Measurements from ENCODE around the gene OR7C1.
"Not testable (repeated sequence)": the region's sequence is repeated elsewhere in the genome, so short reads cannot be mapped to it uniquely, and the experiment has no call there.

OR7C1 gene

GRCh38 chr19:14782626-14783409 lies 52.2 kb downstream of the OR7C1 start:
- H3K4me3 ChIP-seq (ENCODE audit: low read depth, low read length): no peak overlapping the region
- DNase-seq (ENCODE audit: low read depth): no peak
- no peak for TF ChIP-seq CTCF (conservative IDR thresholded peaks at IDR 0.05; ENCODE audit: low read depth, low read length)

DNA sequence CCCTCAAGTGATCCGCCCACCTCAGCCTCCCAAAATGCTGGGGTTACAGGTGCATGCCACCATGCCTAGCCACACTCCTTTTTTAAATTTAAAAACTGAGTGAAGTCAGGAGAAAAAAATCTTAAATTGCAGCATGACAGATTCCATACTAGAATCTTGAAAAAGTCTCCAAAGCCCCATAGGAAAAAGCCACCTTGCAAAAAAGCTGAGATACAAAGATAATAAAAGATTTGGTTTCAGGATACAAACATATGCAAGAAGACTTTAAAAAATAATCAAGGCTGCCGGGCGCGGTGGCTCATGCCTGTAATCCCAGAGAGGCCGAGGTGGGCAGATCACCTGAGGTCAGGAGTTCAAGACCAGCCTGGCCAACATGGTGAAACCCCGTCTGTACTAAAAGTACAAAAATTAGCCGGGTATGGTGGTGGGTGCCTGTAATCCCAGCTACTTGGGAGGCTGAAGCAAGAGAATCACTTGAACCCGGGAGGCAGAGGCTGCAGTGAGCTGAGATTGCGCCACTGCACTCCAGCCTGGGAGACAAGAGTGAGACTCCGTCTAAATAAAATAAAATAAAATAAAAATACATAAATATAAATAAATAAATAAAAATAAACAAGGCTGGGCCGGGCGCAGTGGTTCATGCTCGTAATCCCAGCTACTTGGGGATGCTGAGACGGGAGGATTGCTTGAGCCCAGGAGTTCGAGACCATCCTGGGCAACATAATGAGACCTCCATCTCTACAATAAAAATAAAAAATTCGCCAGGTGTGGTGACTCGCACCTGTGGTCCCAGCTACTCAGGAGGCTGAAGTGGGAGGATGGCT lies 53.1 kb downstream of the OR7C1 start:
- not testable (repeated sequence) for DNase-seq (ENCODE audit: low read depth); H3K4me3 ChIP-seq (ENCODE audit: low read depth, low read length)

DNA sequence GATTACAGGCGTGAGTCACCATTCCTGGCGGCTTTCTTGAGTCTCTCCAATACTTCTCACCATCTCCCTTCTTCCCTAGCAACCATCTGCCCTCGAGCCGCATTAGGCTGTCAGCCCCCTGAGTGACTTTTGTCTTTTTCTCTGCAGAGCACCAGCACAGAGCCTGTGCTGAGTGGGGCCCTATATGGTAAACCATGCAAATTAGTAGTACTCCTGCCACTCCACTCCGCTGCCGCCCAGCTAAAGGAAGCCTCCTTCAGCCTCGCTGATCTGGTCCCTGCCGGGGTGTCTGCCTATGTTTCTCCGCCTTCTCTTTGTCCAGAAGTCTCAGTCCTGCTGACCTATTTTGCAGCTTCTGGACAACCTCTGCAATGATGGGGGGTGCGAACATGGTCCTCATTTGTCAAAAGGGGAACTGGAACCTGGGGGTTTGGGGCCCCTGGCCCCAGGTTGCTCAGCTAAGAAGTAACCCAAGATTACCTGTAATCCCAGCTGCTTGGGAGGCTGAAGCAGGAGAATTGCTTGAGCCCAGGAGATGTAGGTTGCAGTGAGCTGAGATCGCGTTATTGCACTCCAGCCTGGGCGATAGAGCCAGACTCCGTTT lies 54.3 kb downstream of the OR7C1 start:
- not testable (repeated sequence) for DNase-seq (ENCODE audit: low read depth); H3K4me3 ChIP-seq (ENCODE audit: low read depth, low read length)

DNA sequence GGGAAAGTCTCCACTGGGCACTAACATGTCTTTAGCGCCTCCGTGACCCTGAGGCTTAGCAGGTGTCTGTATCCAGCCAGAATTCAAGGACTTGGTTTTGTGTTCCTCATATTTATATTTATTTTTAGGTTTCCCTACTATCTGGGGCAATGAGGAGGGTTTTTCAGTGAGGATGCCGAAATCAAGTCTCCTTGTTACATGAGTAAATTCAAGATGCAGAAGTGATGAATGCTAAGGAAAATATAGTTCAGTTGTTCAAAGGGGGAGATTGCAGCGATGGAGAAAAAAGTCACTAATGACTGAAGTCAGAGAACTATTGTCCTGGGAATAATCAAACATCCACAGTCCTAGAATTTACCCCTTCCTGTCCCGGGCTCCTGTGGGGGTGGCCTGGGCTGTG lies 55.8 kb downstream of the OR7C1 start:
- TF ChIP-seq CTCF (conservative IDR thresholded peaks at IDR 0.05; ENCODE audit: low read depth, low read length): no peak
- no peak for DNase-seq (ENCODE audit: low read depth)
- no peak overlapping the region for H3K4me3 ChIP-seq (ENCODE audit: low read depth, low read length)

- not testable (repeated sequence) for DNase-seq (ENCODE audit: low read depth); H3K4me3 ChIP-seq (ENCODE audit: low read depth, low read length)
Observed at GRCh38 chr19:14778110-14778845, 56.7 kb downstream of the OR7C1 start, which contains the start of gene ADGRE2. ADGRE2 (minus strand) TSS chr19:14778560; CDS start chr19:14776756, 1,804 bp downstream.

DNA sequence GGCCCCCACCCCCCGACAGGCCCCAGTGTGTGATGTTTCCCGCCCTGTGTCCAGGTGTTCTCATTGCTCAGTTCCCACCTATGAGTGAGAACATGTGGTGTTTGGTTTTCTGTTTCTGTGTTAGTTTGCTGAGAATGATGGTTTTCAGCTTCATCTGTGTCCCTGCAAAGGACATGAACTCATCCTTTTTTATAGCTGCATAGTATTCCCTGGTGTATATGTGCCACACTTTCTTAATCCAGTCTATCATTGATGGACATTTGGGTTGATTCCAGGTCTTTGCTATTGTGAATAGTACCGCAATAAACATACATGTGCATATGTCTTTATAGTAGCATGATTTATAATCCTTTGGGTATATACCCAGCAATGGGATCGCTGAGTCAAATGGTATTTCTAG lies 57.3 kb downstream of the OR7C1 start:
- H3K4me3 ChIP-seq (ENCODE audit: low read depth, low read length); DNase-seq (ENCODE audit: low read depth): not testable (repeated sequence)

DNA sequence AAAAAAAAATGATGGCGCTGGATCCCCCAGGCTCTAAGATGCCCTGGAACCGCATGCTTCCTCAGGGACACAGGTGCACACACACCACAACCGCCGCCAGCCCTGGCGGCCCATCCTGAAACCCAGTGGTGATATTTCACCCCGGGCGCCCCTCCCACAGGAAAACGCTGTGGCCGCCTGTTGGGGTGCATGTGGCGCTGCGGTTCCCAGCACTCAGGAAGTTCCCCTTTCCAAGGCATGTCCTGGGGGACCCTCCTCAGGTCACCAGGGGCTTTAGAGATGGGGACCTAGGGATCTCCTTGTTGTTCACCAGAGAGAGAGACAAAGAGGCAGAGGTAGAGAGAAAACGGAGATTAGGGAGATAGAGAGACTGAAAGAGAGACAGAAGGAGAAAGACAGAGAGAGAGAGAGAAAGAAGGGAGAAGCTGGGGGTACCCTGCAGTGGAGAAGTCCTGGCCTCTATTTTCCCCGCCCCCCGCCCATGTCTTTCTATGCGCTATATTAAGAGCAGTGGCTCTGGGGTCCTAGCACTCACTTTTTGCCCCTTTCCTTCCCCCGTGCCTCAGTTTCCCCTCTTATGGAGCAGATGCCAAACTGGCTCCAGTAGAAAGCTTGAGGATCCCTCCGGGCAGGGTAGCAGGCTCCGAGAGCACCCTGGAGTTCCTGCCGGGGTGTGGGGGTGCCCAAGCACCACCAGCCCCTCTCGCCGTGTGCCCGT lies 59.0 kb downstream of the OR7C1 start:
- TF ChIP-seq CTCF (conservative IDR thresholded peaks at IDR 0.05; ENCODE audit: low read depth, low read length): peak; percentile 1

GRCh38 chr19:14775326-14775725 lies 59.7 kb downstream of the OR7C1 start:
- DNase-seq (ENCODE audit: low read depth); H3K4me3 ChIP-seq (ENCODE audit: low read depth, low read length): not testable (repeated sequence)

More for the DNA sequence above, 59.0 kb downstream of the OR7C1 start:
- peak overlapping the region; percentile 58 for H3K4me3 ChIP-seq (ENCODE audit: low read depth, low read length)
- no peak for DNase-seq (ENCODE audit: low read depth)

GRCh38 chr19:14774373-14774772 lies 60.6 kb downstream of the OR7C1 start:
- no peak overlapping the region for H3K4me3 ChIP-seq (ENCODE audit: low read depth, low read length)
- no peak for DNase-seq (ENCODE audit: low read depth)
- no peak for TF ChIP-seq CTCF (conservative IDR thresholded peaks at IDR 0.05; ENCODE audit: low read depth, low read length)

GRCh38 chr19:14773722-14774121 lies 61.3 kb downstream of the OR7C1 start:
- H3K4me3 ChIP-seq (ENCODE audit: low read depth, low read length); DNase-seq (ENCODE audit: low read depth): not testable (repeated sequence)
